GM18520 (cell line): ENCODE results near the gene TGFBR2.

ENCODE experiments used
- ATAC-seq: cut with Tn5 transposase; IDR thresholded peaks from one replicate; pipeline ENCODE4 v1.9.1; 2021; ENCODE audit not compliant: unreplicated experiment

TGFBR2 gene

GRCh38 chr3:30606301-30607031 is at the start of gene TGFBR2:
Gene TGFBR2, plus strand, starts transcription at chr3:30606601. Its CDS starts 283 bp downstream, at chr3:30606884.
- peak; percentile 74 for ATAC-seq

- ATAC-seq: no peak
Observed at GRCh38 chr3:30557746-30558303, 48.6 kb upstream of the TGFBR2 start.

GRCh38 chr3:30563956-30564355 is 42.4 kb upstream of the TGFBR2 start:
- no peak for ATAC-seq

DNA sequence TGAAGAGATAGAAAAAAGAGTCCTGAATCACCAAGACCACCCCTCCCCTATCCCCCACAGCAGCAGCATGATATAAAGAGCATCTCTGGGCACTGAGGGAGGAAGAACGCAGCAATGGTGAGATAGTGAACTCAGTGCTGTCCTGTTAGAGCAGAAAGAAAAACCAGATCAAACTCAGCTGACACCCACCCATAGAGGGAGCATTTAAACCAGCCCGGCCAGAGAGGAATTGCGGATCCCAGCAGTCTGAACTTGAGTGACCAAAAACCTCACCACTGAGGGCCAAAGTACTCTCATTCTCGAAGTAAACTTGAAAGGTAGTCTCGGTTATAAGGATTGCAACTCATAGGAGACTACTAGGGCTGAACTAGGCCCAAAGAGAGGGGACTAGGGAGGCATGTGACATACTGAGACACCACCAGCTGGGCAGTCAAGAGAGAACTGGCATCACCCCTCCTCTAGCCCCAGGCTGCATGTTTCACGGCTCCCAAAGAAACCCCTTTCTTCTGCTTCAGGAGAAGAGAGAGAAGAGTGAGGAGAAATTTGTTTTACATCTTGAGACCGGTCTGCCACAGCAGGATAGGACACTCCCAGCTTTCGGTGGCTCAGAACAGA is 39.2 kb upstream of the TGFBR2 start:
- ATAC-seq: no peak

- no peak for ATAC-seq
Observed at GRCh38 chr3:30576946-30577345, 29.5 kb upstream of the TGFBR2 start.

DNA sequence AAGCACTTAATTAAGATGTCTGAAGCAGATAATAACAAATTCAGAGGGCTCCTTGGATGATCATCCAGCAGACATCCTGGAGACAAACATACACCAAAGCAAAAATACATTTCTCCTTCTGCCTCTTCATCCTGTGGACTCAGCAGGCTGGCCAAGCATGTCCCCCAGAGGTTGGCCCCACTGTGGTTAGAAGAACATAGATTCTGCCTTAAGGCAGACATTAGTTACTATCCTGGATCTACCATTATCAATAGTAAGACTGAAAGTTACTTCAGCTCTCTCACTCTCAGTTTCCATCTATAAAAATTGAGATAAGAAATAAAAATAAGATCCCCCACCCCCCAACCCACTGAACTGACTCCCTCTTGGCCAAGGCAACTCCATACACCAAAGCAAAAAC is 28.6 kb upstream of the TGFBR2 start:
- ATAC-seq: no peak

GRCh38 chr3:30578479-30578878 is 27.9 kb upstream of the TGFBR2 start:
- no peak for ATAC-seq

DNA sequence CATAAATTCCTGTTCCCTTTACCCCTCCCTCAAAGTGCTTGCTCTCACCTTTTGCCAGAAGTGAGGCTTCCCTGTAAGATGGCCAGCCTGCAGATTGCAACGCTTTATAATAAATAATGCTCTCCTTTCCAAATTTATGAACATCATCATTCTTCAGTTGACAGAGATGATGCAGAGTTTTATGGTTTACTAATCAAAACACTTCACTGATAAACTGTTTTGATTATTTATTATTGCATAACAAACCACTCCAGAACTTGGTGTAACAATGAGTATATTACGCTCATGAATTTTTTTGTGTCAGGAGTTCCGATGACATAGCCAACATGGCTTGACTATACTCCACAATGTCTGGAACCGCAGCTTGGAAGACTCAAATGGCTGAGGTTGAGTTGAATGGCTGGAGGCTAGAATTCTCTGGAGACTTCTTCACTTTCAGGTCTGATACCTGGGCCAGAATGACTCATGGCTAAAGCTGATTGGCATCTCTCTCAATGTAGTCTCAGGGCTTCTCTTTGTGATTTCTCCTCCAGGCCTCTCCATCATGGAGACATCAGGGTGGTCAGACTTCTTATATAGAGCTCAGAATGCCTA is 27.3 kb upstream of the TGFBR2 start:
- no peak for ATAC-seq

DNA sequence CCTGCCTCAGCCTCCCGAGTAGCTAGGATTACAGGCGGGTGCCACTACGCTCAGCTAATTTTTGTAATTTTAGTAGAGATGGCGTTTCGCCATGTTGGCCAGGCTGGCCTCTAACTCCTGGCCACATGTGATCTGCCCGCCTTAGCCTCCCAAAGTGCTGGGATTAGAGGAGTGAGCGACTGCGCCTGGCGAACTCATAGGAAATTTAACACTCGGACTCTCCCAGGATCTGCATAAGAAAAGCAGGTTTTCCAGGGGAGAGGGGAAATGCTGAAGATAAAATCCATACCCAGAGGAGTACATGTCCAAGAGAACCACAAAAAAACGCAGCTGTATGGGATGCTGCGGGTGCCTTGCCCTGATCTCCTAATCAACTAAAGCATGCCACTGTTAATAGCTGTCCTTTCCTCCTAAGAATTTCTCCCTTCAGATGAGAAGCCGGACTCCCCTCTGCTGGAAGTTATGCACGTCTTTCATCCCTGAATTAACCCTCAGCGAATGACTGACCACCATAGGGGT is 25.3 kb upstream of the TGFBR2 start:
- no peak for ATAC-seq

DNA sequence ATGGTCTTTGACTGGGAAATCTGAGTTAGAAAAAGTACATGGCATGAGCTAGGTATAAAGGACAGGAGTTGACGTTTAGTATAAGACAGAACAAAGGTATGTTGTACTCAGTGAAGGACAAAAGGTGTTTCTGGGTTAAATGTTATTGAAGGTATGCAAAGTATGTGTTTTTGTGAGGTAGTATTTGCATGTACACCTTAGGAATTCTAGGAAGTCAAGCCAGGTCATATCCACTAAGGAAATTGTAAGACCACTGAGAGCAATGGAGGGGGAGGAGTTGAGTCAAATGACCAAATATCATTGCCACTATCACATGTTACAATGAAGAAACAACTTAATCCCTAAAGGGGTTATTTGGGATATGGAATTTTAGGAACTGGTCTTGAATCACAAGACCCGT is 24.4 kb upstream of the TGFBR2 start:
- no peak for ATAC-seq

DNA sequence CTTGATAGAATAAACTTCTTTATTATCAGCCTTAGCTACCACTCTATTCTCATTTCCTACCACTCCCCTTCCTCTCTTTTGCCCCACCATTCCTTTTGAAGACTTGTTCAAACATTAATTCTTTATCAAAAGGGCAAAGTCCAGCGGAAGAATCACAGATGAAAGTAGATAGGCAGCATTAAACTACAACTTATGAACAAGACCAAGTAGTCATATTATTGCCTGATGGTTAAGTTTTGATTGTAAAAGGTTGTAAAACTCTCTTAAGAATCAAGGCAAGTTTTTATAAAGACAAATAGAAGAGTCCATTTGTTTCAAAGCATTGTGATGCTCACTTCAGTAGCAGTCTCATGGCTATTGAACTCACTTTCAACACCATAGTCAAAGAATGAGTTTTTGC is 22.4 kb upstream of the TGFBR2 start:
- no peak for ATAC-seq

GRCh38 chr3:30585654-30586053 is 20.7 kb upstream of the TGFBR2 start:
- no peak for ATAC-seq

DNA sequence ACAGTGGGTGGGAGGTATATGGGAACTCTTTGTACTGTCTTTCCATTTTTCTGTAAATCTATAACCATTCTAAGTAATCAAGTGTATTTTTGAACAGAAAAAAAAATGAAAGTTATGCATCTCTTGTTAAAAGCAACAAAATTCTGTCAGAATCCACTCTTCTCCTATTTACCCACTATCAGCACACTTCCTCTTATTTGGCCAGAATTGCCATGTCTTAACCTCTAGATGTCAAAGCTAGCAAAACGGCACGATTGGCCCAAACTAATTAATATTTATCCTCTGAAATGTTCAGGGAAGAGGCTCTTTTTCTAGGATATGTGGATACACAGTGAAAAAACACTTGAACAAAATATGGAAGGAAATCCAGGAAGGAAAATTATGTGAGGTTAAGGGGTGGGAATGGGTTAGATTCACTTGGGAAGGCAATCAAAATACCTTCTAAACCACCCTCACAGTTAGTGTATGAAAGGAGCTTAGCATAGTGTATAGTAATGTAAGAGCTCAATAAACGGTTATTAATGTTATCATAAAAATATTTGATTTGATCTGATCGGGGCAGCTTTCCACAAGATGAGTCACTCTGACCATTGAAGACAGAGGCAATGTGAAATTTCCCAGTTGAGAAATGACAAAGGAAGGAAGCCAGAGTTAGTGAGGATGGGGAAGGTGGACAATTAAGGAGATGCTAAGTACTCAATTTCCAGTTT is 20.1 kb upstream of the TGFBR2 start:
- no peak for ATAC-seq

- ATAC-seq: no peak
Observed at GRCh38 chr3:30586806-30587486, 19.5 kb upstream of the TGFBR2 start.

GRCh38 chr3:30587904-30588303 is 18.5 kb upstream of the TGFBR2 start:
- ATAC-seq: no peak

GRCh38 chr3:30596152-30596551 is 10.2 kb upstream of the TGFBR2 start:
- no peak for ATAC-seq

- no peak for ATAC-seq
Observed at GRCh38 chr3:30597131-30597768, 9.2 kb upstream of the TGFBR2 start.

GRCh38 chr3:30597769-30598134 is 8.6 kb upstream of the TGFBR2 start:
- no peak for ATAC-seq

DNA sequence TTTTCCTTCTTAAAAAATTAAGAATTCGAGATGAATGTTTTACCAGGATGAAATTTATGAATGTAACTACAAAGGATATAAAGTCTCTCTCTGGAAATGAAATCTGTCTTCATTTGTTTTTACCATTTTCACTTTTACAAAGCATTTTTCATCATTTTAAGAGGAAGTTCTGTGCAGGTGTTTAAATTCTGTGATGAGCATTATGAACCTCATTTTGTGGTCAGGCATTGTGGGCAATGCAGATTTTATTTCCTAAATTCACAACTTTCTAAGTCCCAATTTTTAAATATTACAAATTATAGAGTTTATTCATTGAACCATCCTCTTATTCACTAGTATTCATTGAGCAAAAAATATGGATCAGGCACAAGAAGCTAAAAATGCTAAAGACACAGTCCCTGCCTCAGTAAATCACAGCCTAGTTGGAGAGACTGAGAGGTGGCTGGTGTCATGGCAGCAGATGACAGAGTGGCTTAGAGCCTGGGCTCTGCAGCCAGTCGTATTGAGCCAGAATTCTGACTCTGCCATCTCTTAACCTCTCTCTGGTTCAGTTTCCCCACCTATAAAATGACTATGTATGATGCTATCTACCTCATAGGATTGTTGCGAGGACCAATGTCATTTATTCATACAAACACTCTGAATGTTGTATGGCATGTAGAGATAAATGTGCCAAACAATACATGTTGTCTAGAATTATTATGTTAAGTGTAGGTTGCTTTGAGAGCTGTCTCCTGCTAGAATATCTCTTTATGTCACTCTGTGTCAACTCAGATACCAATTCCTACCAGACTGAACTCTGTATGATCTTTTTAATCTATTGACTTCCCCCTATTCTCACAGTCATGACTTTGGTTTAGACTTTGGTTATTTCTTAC is 7.5 kb upstream of the TGFBR2 start:
- no peak for ATAC-seq
